Liver (tissue), 3 donors: ENCODE results near the gene SRD5A1.

Source experiments
- ATF3 ChIP-seq: IDR thresholded peaks from 2 replicates; pipeline ENCODE4 v1.6.1; 2016; ENCODE audit warnings: antibody characterized with exemption
- CTCF ChIP-seq: fragments of 150-350 bp; IDR thresholded peaks from 2 replicates; pipeline ENCODE4 v1.5.1; 2017; ENCODE audit warnings: improper control_type of control experiment, low read depth, low read length; ENCODE audit not compliant: missing input control
- FOXA1 ChIP-seq: IDR thresholded peaks from 2 replicates; pipeline ENCODE4 v1.6.1; 2016; ENCODE audit warnings: antibody characterized with exemption
- FOXA2 ChIP-seq: IDR thresholded peaks from 2 replicates; pipeline ENCODE4 v1.6.1; 2016; ENCODE audit warnings: antibody characterized with exemption
- GABPA ChIP-seq, 2 donors: IDR thresholded peaks in 1 of 2; conservative IDR thresholded peaks in 1 of 2; 2 replicates each; pipeline ENCODE4 v1.6.1; 2016; ENCODE audit warnings: antibody characterized with exemption in 2 of 2, mild to moderate bottlenecking in 1 of 2, moderate library complexity in 1 of 2
- JUND ChIP-seq, 2 donors: IDR thresholded peaks; 2 replicates each; pipeline ENCODE4 v1.6.1; 2016; ENCODE audit warnings: antibody characterized with exemption in 2 of 2
- RAD21 ChIP-seq, 2 donors: IDR thresholded peaks; 2 replicates each; pipeline ENCODE4 v1.6.1; 2016; ENCODE audit warnings: antibody characterized with exemption in 2 of 2, mild to moderate bottlenecking in 2 of 2
- REST ChIP-seq: IDR thresholded peaks from 2 replicates; pipeline ENCODE4 v1.6.1; 2016; ENCODE audit warnings: antibody characterized with exemption, mild to moderate bottlenecking
- SP1 ChIP-seq: IDR thresholded peaks from 2 replicates; pipeline ENCODE4 v1.6.1; 2018; ENCODE audit warnings: antibody characterized with exemption, mild to moderate bottlenecking
- TAF1 ChIP-seq: conservative IDR thresholded peaks from 2 replicates; pipeline ENCODE4 v1.6.1; 2016; ENCODE audit warnings: antibody characterized with exemption, mild to moderate bottlenecking
- YY1 ChIP-seq: IDR thresholded peaks from 2 replicates; pipeline ENCODE4 v1.6.1; 2016; ENCODE audit warnings: antibody characterized with exemption, mild to moderate bottlenecking
- ZBTB33 ChIP-seq: IDR thresholded peaks from 2 replicates; pipeline ENCODE4 v1.6.1; 2016; ENCODE audit warnings: antibody characterized with exemption
- TF ChIP-seq, protein P1 (sequence below): IDR thresholded peaks from 2 replicates; pipeline ENCODE4 v1.6.1; 2016; ENCODE audit warnings: antibody characterized with exemption
- donor health status: healthy.
- donor health status: healthy.

- no peak for TF ChIP-seq REST
- TF ChIP-seq CTCF, result no peak
- TF ChIP-seq, protein P1, sequence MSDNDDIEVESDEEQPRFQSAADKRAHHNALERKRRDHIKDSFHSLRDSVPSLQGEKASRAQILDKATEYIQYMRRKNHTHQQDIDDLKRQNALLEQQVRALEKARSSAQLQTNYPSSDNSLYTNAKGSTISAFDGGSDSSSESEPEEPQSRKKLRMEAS, result no peak
- no peak for TF ChIP-seq FOXA1
- TF ChIP-seq YY1, result no peak
- no peak for TF ChIP-seq JUND (IDR thresholded peaks at IDR 0.05)
- TF ChIP-seq GABPA (IDR thresholded peaks at IDR 0.05 in 1 of 2, conservative IDR thresholded peaks at IDR 0.05 in 1 of 2), result no peak
- TF ChIP-seq ATF3, result no peak
- no peak for TF ChIP-seq SP1
- TF ChIP-seq TAF1, result no peak
- TF ChIP-seq RAD21 (IDR thresholded peaks at IDR 0.05), result no peak
- TF ChIP-seq ZBTB33, result no peak
- no peak for TF ChIP-seq FOXA2
These were observed 25.2 kb upstream of the SRD5A1 start for GRCh38 chr5:6608016-6608415.
